Mesenchymal stem cell (in vitro differentiated cells and primary cell): ENCODE measurements around the gene QSER1.
"Not testable (repeated sequence)": the region's sequence is repeated elsewhere in the genome, so short reads cannot be mapped to it uniquely, and the experiment has no call there.

Source experiments
- DNase-seq: peaks from one replicate; pipeline ENCODE4 v3.0.0-alpha.2; 2013
- H2AFZ ChIP-seq: one replicate; pipeline ENCODE4 v1.6.1; 2013; ENCODE audit warnings: low read depth, mild to moderate bottlenecking, control low read depth, inconsistent platforms, low read length, moderate library complexity
- H2AK5ac ChIP-seq: 2 replicates; pipeline ENCODE4 v1.6.1; 2013; ENCODE audit warnings: low read length, moderate library complexity, mild to moderate bottlenecking, inconsistent platforms; ENCODE audit not compliant: severe bottlenecking
- H2BK120ac ChIP-seq: one replicate; pipeline ENCODE4 v1.6.1; 2013; ENCODE audit warnings: low read depth, mild to moderate bottlenecking, inconsistent platforms, low read length, moderate library complexity
- H2BK12ac ChIP-seq, 2 experiments: one replicate each; pipeline ENCODE4 v1.6.1; 2013; ENCODE audit warnings: inconsistent platforms in 2 of 2, low read length in 2 of 2, mild to moderate bottlenecking in 2 of 2, moderate library complexity in 2 of 2, control low read depth in 1 of 2
- H2BK15ac ChIP-seq: one replicate; pipeline ENCODE4 v1.6.1; 2013; ENCODE audit warnings: mild to moderate bottlenecking, low read depth, inconsistent platforms; ENCODE audit not compliant: poor library complexity, severe bottlenecking
- H2BK5ac ChIP-seq: 2 replicates; pipeline ENCODE4 v1.6.1; 2013; ENCODE audit warnings: low read depth, mild to moderate bottlenecking, low read length, control low read depth, inconsistent platforms; ENCODE audit not compliant: poor library complexity, severe bottlenecking
- H3K14ac ChIP-seq, 2 experiments: one replicate each; pipeline ENCODE4 v1.6.1; 2013; ENCODE audit warnings: inconsistent platforms in 2 of 2, low read length in 2 of 2, control low read depth in 1 of 2, mild to moderate bottlenecking in 1 of 2, moderate library complexity in 1 of 2
- H3K18ac ChIP-seq, 2 experiments: one replicate each; pipeline ENCODE4 v1.6.1; 2013; ENCODE audit warnings: inconsistent platforms in 2 of 2, low read length in 2 of 2, control low read depth in 1 of 2, low read depth in 1 of 2, mild to moderate bottlenecking in 1 of 2
- H3K23ac ChIP-seq, 2 experiments: one replicate each; pipeline ENCODE4 v1.6.1; 2013; ENCODE audit warnings: inconsistent platforms in 2 of 2, low read length in 2 of 2, mild to moderate bottlenecking in 2 of 2, moderate library complexity in 2 of 2, control low read depth in 1 of 2
- H3K27ac ChIP-seq: 2 replicates; pipeline ENCODE4 v1.5.1; 2013; ENCODE audit warnings: mild to moderate bottlenecking, moderate library complexity, low read length, control low read depth, inconsistent platforms; ENCODE audit not compliant: poor library complexity, severe bottlenecking
- H3K27me3 ChIP-seq, 2 experiments: 2 replicates each; pipeline versions ENCODE4 v1.6.1 to v1.7.0; 2013; ENCODE audit warnings: low read length in 2 of 2, mild to moderate bottlenecking in 2 of 2, moderate library complexity in 2 of 2, control low read depth in 1 of 2, inconsistent platforms in 1 of 2; ENCODE audit not compliant: control insufficient read depth in 1 of 2, insufficient read depth in 1 of 2
- H3K36me3 ChIP-seq, 2 experiments: 2 replicates each; pipeline versions ENCODE4 v1.6.1 to v1.7.0; 2013; ENCODE audit warnings: low read length in 2 of 2, control low read depth in 1 of 2, inconsistent platforms in 1 of 2, low read depth in 1 of 2, mild to moderate bottlenecking in 1 of 2; ENCODE audit not compliant: insufficient read depth in 2 of 2, control insufficient read depth in 1 of 2
- H3K4ac ChIP-seq, 2 experiments: one replicate each; pipeline ENCODE4 v1.6.1; 2013; ENCODE audit warnings: inconsistent platforms in 2 of 2, low read length in 2 of 2, mild to moderate bottlenecking in 2 of 2, moderate library complexity in 2 of 2, control low read depth in 1 of 2, low read depth in 1 of 2
- H3K4me1 ChIP-seq: 2 replicates; pipeline ENCODE4 v1.6.1; 2013; ENCODE audit warnings: low read depth, low read length, control low read depth; ENCODE audit not compliant: control insufficient read depth, insufficient read depth
- H3K4me2 ChIP-seq: 2 replicates; pipeline ENCODE4 v1.6.1; 2013; ENCODE audit warnings: low read length, mild to moderate bottlenecking, inconsistent platforms; ENCODE audit not compliant: poor library complexity, severe bottlenecking
- H3K4me3 ChIP-seq, 2 experiments: 2 replicates each; pipeline versions ENCODE4 v1.5.1 to v1.7.0; 2013; ENCODE audit warnings: low read length in 2 of 2, mild to moderate bottlenecking in 2 of 2, control low read depth in 1 of 2, low read depth in 1 of 2; ENCODE audit not compliant: insufficient read depth in 1 of 2
- H3K79me1 ChIP-seq: replicated peaks from 2 replicates; pipeline ENCODE4 v1.6.1; 2013; ENCODE audit warnings: mild to moderate bottlenecking, control low read depth, low read length, inconsistent platforms; ENCODE audit not compliant: poor library complexity, severe bottlenecking
- H3K9ac ChIP-seq: 2 replicates; pipeline ENCODE4 v1.7.0; 2013; ENCODE audit warnings: mild to moderate bottlenecking, low read length, moderate library complexity
- H3K9me3 ChIP-seq: 2 replicates; pipeline ENCODE4 v1.7.0; 2013; ENCODE audit warnings: mild to moderate bottlenecking, low read length; ENCODE audit not compliant: control insufficient read depth
- H4K8ac ChIP-seq: one replicate; pipeline ENCODE4 v1.6.1; 2013; ENCODE audit warnings: inconsistent platforms, mild to moderate bottlenecking, low read length, moderate library complexity
- H4K91ac ChIP-seq: one replicate; pipeline ENCODE4 v1.6.1; 2013; ENCODE audit warnings: mild to moderate bottlenecking, low read length, inconsistent platforms
- WGBS: methylation state at CpG from one replicate; pipeline ENCODE4 v1.1.7; 2013; ENCODE audit warnings: mixed read lengths; 5-methylcytosine and 5-hydroxymethylcytosine counted together

QSER1 gene

GRCh38 chr11:32935462-32936029 lies 42.9 kb downstream of the QSER1 start:
- Histone ChIP-seq H4K8ac (no peak overlapping the region), H3K18ac (no peak overlapping the region), H3K27me3 (no peaks in the 10 kb centered on the region), H3K36me3 (peaks cover 3 to 61% of the 10 kb centered on the region in 2 experiments), H3K9ac (no peak overlapping the region), H3K4me2 (no peak overlapping the region), H2AK5ac (no peak overlapping the region), H3K23ac (no peak overlapping the region), H2BK5ac (no peak overlapping the region), H3K4ac (no peak overlapping the region), H3K4me3 (no peak overlapping the region), H3K4me1 (no peaks in the 10 kb centered on the region), H3K9me3 (no peaks in the 10 kb centered on the region), H4K91ac (no peak overlapping the region), H2BK120ac (no peak overlapping the region), H2AFZ (no peak overlapping the region), H2BK12ac (no peak overlapping the region), H2BK15ac (no peak overlapping the region), H3K27ac (no peak overlapping the region), H3K14ac (no peak overlapping the region), H3K79me1 (peaks cover 12% of the 10 kb centered on the region)
- DNase-seq = no peak

- H4K91ac ChIP-seq, H2BK15ac ChIP-seq, H3K18ac ChIP-seq, H4K8ac ChIP-seq, H2BK5ac ChIP-seq, H3K27ac ChIP-seq, H3K4me1 ChIP-seq, H3K27me3 ChIP-seq, DNase-seq, H2AFZ ChIP-seq, H3K4me3 ChIP-seq, H2AK5ac ChIP-seq, H3K9me3 ChIP-seq, H3K9ac ChIP-seq, H3K4ac ChIP-seq, H3K4me2 ChIP-seq, H2BK12ac ChIP-seq, H3K14ac ChIP-seq, H3K23ac ChIP-seq, H2BK120ac ChIP-seq: not testable (repeated sequence)
- 100% methylated on average over 1 of the region's 1 CpG for whole genome bisulfite sequencing
- peaks cover 11% of the 10 kb centered on the region for H3K79me1 ChIP-seq
- peaks cover 3 to 61% of the 10 kb centered on the region in 2 experiments for H3K36me3 ChIP-seq
Measured at GRCh38 chr11:32936178-32936577, 43.6 kb downstream of the QSER1 start.

DNA sequence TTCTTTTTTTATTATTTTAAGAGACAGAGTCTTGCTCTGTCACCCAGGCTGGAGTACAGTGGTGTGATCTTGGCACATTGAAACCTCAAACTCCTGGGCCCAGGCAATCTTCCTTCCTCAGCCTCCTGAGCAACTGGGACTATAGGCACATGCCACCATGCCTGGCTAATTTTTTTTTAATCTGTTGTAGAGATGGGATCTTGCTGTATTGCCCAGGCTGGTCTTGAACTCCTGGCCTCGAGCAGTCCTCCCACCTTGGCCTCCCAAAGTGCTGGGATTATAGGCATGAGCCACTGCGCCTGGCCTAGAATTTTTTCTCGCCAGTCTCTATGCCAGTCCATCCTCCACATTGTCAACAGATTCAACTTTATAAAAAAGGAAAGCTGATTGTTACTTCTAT lies 44.7 kb downstream of the QSER1 start:
- not testable (repeated sequence) for H3K4ac ChIP-seq

DNA sequence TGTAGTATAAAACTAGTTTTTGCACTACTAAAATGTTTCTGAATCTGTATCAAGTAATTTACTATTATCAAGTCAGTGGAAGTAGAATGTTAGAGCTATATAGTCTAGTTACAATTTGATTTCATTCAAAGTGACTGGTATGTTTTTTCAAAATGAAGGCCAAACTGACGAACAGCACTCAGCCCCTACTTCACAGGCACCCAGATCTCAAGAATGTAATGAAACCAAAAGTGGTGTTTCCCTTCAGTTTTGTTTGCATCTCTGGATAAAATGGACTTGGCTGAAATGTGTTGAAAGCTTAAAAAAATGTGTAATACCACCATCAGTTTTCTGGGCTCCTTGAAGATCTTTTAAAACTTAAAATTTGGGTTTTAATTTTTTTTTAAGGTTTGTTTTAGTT lies 46.4 kb downstream of the QSER1 start:
- no peak overlapping the region for H2BK5ac ChIP-seq

More for the DNA sequence above, 44.7 kb downstream of the QSER1 start:
- H2AK5ac ChIP-seq, DNase-seq, H3K27me3 ChIP-seq, H2BK12ac ChIP-seq, H3K27ac ChIP-seq, H3K18ac ChIP-seq, H2BK15ac ChIP-seq, H4K8ac ChIP-seq, H3K9ac ChIP-seq, H2BK5ac ChIP-seq, H4K91ac ChIP-seq, H3K9me3 ChIP-seq, H2BK120ac ChIP-seq, H2AFZ ChIP-seq, H3K4me2 ChIP-seq, H3K4me1 ChIP-seq, H3K14ac ChIP-seq, H3K4me3 ChIP-seq, H3K23ac ChIP-seq: not testable (repeated sequence)
- peaks cover 10% of the 10 kb centered on the region for H3K79me1 ChIP-seq
- peaks cover under 1 to 52% of the 10 kb centered on the region in 2 experiments for H3K36me3 ChIP-seq
- 100% methylated on average over 3 of the region's 3 CpGs for WGBS

More for the DNA sequence above, 46.4 kb downstream of the QSER1 start:
- Histone ChIP-seq H4K8ac (no peak overlapping the region), H3K79me1 (peaks cover 9% of the 10 kb centered on the region), H3K36me3 (peaks cover 0 to 34% of the 10 kb centered on the region in 2 experiments), H2BK15ac (no peak overlapping the region), H2AK5ac (no peak overlapping the region), H3K4me2 (no peak overlapping the region), H3K4ac (no peak overlapping the region), H3K27ac (no peak overlapping the region), H3K18ac (no peak overlapping the region), H3K23ac (no peak overlapping the region), H3K9ac (no peak overlapping the region), H3K4me1 (no peaks in the 10 kb centered on the region), H4K91ac (no peak overlapping the region), H3K27me3 (no peaks in the 10 kb centered on the region), H3K4me3 (no peak overlapping the region), H2BK12ac (no peak overlapping the region), H3K9me3 (no peaks in the 10 kb centered on the region), H2AFZ (no peak overlapping the region), H2BK120ac (no peak overlapping the region), H3K14ac (no peak overlapping the region)
- no CpG with 5 or more reads among the region's 1 CpG for WGBS
- peak; percentile 6 for DNase-seq
